D341Med (cell line): ENCODE data around the gene HEPACAM.
A peak's percentile ranks its signal among the peaks of the same experiment; 100 is the strongest.

Experiments used
- DNase-seq: peaks from one replicate; pipeline ENCODE4 v3.0.0; 2012; ENCODE audit warnings: low spot score

HEPACAM gene

DNA sequence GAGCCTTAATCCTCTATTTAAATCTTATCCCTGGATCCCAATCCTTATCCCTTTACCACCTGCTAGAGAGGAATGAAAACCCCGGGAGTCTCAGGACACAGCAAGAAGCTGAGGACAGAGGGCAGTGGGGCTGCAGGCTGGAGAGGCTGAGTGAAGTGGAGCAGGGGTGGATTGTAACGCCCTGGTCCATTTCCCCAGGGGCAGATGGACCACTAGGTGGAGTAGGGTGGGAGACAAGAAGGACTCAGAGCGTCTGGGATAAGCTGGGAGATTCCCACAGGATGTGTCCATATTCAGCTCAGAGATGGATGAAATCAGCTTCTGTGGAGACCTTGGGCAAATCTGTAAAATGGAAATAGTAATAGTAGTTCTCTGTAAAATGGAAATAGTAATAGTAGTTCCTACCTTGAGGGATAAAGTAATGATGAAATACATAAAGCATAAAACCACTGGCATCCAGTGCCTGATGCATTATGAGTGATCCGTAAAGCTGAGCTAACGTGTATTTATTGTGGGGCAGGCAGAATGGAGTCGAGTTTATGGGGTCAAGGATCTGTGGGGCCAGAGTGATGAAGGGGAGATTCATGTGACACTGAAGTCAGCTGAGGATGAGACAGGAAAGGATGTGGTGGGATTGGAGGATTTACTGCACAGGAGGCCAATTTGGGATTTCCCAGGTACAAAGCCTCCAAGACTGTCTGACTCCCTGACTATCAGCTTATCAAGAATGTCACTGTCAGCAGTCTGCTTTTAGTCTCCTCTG is 36.3 kb downstream of the HEPACAM start:
- DNase-seq = peak; percentile 20

DNA sequence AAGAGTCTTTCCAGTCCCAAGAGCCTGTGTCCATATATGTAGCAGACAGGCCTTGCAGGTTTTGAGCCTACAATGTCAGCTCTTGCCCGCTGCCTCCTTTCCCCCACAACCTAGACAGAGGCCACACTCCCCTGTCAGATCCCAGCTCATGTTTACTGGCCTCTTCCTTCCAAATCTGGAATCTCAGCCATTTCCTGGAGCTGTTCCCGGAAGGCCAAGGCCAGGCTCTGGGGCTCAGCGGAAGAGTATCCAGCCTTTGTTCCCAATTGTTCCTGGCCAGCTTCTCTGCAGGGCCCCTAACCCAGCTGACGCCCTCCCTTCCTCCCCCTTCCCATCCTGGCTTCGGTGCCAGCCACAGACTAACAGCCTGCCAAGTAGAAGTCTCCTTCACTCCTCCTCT is 37.1 kb downstream of the HEPACAM start:
- DNase-seq = peak; percentile 17

DNA sequence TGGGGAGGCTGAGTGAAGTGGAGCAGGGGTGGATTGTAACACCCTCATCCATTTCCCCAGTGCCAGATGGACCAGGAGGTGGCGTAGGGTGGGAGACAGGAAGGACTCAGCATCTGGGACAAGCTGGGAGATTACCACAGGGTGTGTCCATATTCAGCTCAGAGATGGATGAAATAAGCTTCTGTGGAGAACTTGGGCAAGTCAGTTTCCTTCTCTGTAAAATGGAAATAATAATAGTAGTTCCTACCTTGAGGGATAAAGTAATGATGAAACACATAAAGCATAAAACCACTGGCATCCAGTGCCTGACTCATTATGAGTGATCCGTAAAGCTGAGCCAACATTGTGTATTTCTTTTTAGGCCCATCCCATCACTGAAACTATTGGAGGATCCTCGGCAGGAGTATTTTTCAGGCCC is 37.6 kb downstream of the HEPACAM start:
- peak; percentile 67 for DNase-seq

DNA sequence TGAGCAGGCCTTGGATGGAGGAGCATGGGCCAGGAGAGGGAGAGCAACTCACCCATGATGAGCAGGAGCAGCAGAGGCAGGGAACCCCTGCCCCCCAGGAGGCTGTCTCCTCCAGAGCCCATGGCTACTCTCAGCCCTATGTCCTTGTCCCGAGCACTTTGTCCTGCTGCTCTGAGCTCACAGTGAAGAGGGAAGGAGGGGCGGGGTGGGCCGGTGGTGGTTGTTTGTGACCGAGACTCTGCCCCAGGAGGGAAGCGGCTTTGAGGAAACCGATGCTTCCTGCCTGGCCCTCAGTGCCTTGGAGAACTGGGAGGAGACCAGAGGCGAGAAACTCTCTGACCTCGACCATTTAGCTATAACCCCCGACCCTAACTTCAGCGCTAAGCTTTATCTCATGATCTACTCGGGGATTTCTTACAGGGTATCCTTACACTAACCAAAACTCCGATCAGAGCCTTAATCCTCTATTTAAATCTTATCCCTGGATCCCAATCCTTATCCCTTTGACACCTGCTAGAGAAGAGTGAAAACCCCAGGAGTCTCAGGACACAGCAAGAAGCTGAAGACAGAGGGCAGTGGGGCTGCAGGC is 38.1 kb downstream of the HEPACAM start, which contains the start of gene ROBO4:
Gene ROBO4 (minus strand): TSS at position 192 of the 589 bp plus-strand sequence. CDS start 70 bp downstream, at position 122.
- peak; percentile 41 for DNase-seq

DNA sequence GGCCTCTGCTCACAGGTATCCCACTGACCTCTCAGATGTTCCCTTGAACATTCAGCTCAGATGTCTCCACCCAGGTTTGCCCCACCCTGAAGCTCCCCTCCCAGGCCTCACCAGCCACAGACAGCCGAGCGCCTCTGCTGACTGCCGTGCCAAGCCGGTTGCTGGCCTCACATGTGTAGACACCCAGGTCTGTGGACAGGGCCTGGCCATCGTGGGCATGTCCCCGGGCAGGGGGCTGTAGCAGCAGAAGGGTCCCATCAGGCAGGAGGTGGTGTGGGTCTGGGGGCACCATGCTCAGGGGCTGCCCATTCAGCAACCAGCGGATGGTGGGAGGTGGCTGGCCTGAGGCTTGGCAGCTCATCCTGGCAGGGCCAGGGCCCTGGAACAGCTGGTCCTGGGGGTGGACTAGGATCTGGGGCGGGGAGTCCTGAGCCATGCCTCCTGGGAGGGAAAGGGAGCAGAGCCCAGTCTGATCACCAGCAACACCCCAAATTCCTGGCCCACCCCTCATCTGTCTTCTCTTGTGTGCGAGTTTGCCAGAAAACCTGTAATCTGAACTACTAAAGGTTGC is 38.9 kb downstream of the HEPACAM start:
- peak; percentile 15 for DNase-seq

DNA sequence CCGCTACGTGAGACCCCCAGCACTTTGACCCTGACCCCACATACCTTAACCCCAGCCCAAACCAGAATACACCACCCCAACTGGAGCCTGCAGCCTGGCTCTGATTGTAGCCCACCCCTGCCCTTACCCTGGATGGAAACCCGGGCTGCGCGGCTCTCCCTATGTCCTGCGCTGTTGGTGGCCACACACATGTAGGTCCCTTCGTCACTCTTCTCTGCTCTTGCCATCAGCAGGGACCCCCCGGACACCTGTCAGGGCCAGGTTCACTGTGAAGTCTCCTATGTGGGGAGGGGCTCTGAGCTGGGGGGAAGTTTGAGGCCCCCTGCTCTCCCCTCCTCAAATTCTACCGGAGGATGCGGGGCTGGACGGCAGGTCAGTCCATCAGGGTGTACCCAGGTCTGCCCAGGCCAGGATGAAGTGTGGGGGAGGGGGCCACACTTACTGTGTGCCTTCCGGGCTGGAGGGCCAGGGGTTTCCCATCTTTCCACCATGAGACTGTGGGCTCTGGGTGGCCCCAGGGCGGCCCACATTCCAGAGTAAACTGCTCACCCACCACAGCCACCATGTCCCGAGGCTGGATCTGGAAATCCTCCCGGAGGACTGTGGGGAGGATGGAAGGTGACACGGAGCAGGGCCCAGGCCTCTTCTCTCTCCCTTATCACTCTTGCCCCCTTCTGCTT is 39.6 kb downstream of the HEPACAM start:
- peak; percentile 8 for DNase-seq

DNA sequence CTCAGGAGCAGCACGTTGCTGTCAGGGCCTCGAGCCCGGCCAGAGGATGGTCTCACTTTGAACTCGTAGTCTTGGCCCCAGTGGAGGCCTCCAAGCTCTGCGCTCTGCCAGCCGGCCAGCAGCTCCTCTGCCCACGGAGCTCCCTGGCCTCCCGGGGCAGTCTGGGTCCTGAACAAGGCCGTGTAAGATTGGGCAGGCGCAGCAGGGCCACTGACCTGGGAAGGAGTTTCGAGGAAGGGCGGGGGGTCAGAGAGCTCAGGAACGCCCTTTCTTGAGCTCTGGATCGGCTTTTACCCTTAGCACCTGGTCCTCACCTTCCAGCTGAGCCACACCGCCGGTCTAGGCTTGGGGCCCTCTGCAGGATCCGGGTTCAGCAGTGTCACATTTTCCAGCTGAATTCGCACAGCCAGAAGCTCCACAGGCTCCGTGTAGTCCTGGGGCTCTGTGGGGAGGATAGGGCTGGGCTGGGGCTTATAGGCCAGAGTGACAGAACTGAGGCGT is 40.3 kb downstream of the HEPACAM start:
- DNase-seq = peak; percentile 14

DNA sequence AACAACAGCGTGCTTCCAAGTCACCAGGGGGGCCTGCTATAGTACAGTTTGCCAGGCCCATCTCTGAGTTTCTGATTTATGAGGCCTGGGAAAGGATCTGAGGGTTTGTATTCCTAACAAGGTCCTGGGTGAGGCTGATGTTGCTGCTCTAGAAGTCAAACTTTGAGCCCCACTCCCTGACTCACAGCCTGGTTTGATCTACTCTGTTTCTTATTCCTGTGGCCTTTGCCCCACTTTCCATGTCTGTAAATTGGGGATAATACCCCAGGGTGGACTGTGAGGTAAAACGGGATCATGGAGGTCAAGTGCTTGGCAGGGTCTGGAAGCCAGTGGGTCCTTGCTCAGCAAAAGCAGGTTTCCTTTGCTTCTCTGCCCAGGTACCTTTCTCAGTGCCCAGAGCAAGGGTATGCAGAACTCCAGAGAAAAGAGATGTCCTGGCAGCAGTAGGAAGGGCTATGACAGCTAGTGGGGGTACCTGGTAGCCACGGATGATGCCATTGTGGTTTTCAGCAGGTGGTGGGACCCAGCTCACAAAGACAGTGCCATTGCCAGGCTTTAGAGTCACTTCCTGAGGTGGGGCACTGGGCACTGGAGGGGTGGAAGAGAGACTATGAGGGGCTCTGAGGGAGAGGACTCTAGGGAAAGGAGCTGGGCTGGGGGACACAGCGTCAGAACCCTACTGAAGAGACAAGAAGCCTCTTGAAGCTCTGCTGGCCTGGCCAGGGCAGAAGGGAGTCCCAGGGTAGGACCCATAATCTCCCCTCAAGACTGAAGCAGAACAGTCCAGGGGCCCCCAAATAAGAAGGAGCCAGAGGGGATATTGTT is 41.0 kb downstream of the HEPACAM start:
- no peak for DNase-seq

DNA sequence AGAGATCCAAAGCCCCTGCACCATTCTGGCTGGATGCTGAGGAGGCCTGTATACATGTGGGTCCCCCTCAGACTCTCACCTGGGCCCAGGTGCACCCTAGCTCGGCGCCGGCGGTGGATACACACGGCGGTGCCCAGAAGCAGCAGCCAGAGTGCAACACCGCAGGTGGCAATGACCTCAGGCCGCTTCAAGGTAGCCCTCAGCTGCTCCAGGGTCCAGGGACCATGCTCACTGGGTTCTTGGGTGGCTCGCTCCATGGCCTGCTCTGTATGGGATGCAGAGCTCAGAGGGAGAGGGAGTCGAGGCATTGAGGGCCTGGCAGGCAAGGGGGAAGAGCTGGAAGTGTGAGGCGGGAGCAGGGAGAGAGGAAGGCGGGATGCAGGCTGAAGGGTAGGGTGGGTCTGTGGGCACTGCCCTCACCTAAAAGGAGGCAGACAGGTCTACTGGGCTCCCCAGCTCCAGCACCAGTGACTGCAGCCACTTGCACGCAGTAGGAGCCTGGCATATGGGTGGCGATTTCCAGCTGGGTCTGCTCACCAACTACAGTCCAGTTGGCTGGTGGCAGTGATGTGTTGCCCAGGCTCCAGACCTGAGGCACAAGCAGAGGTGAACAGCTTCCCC is 42.0 kb downstream of the HEPACAM start:
- DNase-seq = peak; percentile 5

DNA sequence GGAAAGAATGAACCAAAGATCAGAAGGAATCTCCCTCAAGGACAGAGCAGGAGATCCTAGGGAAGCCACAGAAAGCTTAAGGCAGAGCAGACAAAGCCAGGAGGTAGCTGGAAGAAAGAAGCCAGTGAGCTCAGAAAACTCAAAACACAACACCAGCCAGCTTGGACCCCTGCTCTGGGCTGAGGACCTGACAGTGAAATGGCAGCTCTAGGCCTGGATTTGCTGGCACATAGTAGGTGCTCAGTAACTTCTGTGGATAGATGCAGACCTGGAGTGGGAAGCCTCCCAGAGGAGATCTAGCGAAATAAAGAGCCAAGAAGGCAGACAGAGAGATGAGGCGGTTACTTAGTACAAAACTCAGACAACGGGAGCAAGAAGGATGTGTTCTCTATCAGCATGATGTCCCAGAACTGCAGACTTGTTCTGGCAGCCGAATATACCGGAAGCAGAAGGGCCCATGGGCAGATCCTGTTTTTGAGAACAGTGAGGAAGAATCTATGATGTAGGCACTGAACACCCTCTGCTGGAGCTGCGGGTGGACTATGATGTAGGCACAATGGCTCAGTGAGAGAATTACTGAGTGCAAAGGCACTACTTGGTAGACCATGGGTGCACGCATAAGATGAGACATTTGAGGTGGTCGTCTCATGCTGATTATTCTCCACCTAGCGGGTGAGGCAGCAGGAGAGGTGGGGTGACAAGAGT is 42.9 kb downstream of the HEPACAM start:
- peak; percentile 2 for DNase-seq

DNA sequence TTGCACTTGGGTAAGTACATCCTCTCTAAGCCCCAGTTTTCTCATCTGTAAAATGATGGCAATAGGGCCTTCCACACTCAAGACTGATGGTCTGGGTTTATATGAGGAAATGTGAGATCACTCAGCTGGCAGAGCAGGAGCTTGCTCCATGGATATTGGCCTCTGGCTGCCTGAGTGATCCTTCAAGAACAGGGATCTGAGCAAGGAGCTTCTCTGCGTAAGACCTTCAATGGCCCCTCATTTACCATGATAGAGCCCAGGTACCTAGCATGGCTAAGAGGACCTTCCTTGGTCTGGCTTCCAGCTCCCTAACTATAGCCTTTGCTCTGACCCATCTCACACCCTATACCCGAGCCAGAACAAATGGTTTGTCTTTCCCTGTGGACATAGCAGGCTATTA is 43.7 kb downstream of the HEPACAM start:
- DNase-seq = peak; percentile 2

DNA sequence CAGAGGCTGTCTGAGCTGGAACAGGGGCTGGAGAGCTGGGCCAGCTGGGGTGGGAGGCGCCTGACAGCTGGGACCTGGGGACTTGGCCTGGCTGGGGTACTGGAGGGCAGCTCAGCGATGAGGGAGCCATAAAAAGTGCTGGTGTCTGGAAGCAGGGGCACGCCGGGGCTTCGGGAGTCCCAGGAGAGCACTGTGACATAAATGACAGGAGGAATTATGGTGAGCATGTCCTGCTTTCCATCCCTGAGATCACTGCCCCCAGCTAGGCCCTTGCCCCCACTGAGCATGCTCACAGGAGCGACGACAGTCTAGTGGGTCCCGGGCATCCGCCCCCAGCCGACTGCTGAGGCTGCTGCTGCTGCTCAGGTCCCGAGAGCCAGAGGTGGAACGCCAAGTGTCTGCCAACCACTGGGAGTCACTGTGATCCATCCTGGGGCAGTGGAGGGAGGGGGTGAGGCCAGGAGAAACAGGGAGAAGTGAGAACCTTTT is 44.4 kb downstream of the HEPACAM start:
- DNase-seq = peak; percentile 21

DNA sequence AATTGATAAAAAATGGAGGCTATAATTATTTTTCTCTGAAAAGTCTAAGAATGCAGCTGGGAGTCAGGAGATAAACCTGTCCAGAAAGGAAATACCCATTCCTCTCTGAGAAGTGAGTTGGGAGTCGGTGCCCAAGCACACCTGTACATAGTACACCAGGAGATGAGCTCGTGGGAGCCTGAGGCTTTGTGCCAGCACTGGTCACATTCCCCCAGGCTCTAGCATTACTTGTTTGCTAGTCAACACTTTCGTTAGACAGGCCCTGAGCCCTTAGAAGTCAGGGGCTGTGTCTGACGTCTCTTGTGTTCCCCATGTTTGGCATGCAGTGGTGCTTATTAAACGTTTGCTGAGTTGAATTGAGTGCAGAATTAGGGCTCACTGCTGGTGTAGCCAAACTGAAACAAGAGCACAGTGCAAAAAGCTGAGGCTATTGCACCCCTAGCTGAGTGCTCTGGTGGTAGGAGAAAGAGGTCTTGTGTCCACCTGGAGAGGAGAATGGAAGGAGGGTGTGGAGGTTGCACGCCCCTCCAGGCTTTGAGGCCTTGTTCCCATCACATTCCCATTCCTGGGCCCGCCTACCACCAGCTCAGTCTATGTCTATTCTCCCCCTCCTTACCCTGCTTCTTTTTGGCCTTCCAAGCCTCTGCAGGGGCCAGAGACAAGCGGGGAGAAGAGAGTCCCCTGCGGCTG is 45.0 kb downstream of the HEPACAM start:
- DNase-seq = peak; percentile 16

DNA sequence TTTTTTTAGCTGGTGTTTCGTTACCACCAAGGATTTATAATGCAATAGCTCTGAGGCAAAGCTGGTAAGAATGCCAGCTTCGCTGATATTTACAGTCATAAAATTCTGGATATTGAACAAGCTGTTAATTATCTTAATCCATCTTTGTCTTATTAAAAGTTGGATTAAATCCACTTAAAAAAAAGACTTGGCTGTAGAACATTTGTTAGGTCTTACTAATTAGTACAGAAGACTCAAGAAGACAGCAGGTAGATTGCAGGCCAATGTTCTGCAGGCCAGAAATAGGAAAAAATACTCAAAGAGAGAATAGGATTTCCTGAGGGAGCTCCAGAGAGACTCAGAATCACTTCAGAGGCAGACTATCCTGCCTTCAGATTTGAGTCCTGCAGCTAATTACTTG is 45.7 kb downstream of the HEPACAM start:
- DNase-seq = peak; percentile 1

DNA sequence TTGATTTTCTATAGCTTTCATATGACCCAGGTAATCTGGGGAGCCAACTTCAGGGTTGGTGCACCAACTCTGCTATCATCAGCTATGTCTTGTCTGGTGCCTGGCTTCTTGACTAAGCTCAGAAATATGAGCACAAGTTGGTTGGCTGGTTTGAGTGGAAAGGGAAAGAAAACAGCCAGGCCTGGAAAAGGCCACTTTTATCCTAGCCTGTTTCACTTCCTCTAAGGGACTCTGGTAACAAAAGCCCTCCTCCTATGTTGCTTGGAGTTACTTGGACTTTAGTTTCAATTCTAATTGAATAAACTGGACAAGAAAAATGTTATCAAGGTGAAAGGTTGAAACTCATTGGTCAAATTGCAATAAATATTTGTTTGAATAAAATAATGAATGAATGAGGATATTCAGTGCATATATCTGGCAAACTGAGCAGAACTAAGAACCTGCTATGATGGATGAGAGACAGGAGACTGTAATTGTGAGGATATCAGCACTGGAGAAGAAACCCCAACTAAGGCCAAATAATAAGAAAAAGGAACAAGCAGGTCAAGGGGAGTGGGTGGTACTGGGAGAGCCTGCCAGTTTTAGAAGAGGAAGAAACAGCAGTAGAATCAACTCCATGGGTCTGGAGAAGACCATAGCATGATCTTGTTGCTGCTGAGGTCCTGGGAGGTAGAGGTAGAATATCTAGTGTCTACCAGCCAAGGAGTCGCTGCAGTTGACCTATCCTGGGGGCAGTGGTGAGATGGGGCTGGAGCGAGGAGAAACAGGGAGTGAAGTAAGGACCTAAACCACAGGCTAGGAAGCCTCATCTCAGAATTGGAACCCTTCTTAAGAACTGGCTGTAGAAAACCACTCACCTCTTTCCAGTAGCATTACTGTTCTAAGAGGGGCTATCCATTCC is 46.4 kb downstream of the HEPACAM start:
- DNase-seq = peak; percentile 2

DNA sequence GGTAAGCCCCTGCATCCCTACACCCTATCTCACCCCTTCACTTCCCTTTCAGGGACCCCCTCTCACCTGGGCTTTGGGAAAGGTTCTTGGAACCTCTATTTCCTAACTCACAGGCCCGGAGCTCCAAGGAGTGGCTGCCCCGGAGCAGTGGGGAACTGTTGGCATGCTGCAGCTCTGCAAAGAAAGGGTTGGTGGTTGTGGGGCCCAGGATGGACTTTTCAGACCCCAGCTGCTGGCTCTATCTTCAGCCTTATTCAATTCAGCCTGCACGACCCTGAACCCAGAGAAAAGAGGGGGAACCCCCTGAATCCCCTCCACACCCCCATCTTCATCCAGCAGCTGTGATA is 48.2 kb downstream of the HEPACAM start:
- DNase-seq = no peak

DNA sequence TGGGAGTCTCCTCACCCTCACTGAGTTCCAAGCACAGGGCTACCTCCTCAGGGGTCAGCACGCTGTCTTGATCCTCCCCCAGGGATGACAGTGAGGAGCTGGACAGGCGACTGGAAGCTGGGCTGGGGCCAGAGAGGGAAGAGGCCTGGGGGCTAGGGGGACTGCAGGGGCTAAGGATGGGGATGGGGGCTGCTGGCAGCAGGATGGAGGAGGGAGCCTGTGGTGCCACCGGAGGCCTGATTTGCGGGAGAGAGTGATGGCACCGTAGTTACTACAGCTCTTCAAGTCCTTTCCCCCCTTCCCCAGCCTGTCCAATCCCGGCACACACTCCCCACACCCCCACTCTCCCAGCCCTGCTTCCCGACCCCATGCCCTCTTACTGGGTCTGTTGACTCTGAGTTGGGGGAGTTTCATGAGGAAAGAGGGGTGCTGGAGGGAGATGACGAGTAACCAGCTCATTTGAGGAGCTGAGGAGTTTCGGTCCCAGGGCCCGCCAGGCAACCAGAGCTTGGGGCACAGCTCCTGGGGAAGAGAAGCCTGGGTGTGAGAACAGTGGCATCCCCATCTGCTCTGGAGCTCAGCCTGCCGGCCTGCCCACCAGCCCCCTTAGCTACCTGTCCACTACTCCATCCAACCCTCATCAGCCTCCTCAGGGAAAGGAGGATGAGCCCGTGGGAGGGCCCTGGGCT is 48.7 kb downstream of the HEPACAM start:
- DNase-seq = peak; percentile 4

DNA sequence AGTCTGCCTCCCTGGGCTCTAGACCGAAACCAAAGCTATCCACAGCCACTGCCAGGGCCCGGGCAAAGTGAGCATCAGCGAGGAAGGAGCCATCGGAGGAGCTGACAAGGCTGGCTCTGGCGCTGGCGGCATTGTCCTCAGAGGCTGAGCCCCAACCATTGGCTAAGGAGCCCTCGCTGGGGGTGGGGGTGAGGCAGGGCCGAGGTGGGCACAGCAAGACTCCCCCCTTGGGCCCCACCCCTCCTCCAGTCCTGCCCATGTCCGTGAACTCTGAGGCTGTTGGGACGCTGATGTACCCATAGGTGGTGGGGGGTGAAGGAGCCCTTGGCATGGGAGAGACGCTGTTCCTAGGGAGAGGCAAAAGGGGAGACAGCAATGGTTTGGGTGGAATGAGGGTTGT is 49.4 kb downstream of the HEPACAM start:
- DNase-seq = no peak
